ENCODE measurements around the gene LEF1.

LEF1 gene

DNA sequence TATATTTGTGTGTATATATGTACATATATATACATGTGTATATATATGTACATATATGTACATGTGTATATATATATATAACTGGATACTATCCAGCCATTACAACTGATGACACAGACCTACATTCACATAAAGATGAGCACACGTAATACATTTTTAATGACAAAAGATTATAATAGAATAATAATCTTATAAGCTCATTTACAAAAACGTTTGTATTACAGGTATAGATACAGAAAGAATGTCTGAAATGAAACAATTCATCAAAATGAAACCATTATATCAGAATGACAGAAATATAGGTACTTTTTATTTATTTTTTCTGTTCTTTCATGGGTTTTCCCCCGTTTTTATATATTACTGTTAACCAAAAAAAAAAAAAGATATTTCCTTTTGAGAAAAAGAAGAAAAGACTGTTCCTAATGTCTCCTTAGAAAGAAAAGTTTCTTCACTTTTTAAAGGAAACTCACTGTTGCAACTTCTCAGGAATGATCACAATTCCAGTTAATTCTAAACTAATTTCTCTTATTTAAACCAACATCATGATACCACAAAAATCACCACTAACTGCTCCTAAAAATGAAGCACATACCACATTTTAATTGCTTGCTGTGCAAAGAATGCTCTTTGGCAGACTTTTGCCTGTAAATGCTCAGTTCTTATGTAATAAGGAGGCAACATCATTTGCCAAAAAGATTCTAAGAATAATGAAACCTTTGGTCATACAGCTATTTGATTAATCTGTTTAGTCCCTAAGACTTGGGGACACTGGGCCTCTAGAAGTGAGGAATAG lies 18.9 kb downstream of the LEF1 start:
- Histone ChIP-seq H3K9ac (no peak overlapping the region), H3K27ac (no peak overlapping the region), H3K36me3 (ENCODE audit: insufficient read depth) (no peaks in the 10 kb centered on the region), H3K4me3 (IDR thresholded peaks at IDR 0.05; ENCODE audit: insufficient read depth, low read depth, low read length) (no peak overlapping the region), H3K27me3 (ENCODE audit: insufficient read depth, low read depth) (no peaks in the 10 kb centered on the region), H2AFZ (ENCODE audit: low read depth) (no peak overlapping the region), H3K4me1 (ENCODE audit: low read depth, poor library complexity, severe bottlenecking) (peaks cover 38% of the 10 kb centered on the region), H3K4me2 (no peak overlapping the region), H3K79me2 (ENCODE audit: insufficient read depth, low read depth) (no peaks in the 10 kb centered on the region), H4K20me1 (ENCODE audit: insufficient read depth) (no peaks in the 10 kb centered on the region)
- TF ChIP-seq, protein P1, sequence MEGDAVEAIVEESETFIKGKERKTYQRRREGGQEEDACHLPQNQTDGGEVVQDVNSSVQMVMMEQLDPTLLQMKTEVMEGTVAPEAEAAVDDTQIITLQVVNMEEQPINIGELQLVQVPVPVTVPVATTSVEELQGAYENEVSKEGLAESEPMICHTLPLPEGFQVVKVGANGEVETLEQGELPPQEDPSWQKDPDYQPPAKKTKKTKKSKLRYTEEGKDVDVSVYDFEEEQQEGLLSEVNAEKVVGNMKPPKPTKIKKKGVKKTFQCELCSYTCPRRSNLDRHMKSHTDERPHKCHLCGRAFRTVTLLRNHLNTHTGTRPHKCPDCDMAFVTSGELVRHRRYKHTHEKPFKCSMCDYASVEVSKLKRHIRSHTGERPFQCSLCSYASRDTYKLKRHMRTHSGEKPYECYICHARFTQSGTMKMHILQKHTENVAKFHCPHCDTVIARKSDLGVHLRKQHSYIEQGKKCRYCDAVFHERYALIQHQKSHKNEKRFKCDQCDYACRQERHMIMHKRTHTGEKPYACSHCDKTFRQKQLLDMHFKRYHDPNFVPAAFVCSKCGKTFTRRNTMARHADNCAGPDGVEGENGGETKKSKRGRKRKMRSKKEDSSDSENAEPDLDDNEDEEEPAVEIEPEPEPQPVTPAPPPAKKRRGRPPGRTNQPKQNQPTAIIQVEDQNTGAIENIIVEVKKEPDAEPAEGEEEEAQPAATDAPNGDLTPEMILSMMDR (conservative IDR thresholded peaks at IDR 0.05; ENCODE audit: low read depth, low read length) = no peak

DNA sequence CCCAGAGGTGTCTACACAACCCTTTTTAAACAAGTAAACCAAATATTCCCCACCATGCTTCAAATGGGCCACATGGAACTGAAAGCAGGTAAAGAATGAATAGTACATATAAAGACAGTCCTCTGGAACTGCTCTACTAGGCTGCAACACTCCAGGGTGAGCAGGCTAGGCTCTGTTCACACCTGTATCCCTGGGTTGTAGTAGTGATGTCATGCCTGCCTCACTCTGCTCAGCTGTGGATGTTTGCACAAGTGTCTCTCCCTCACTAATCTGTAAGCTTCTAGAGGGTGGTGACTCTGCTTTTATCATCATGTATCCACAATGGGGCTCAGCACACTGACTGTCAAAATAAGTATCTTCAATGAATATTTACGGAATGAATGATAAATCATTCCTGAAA lies 20.4 kb downstream of the LEF1 start:
- H3K4me1 ChIP-seq (ENCODE audit: low read depth, poor library complexity, severe bottlenecking) = peaks cover 53% of the 10 kb centered on the region
- no peak overlapping the region for H2AFZ ChIP-seq (ENCODE audit: low read depth)
- H3K36me3 ChIP-seq (ENCODE audit: insufficient read depth) = no peaks in the 10 kb centered on the region
- H3K4me2 ChIP-seq = no peak overlapping the region
- no peak overlapping the region for H3K9ac ChIP-seq
- H3K79me2 ChIP-seq (ENCODE audit: insufficient read depth, low read depth) = no peaks in the 10 kb centered on the region
- H3K27ac ChIP-seq = no peak overlapping the region
- TF ChIP-seq, protein P1 (conservative IDR thresholded peaks at IDR 0.05; ENCODE audit: low read depth, low read length) = no peak
- no peaks in the 10 kb centered on the region for H3K27me3 ChIP-seq (ENCODE audit: insufficient read depth, low read depth)
- H4K20me1 ChIP-seq (ENCODE audit: insufficient read depth) = no peaks in the 10 kb centered on the region
- no peak overlapping the region for H3K4me3 ChIP-seq (IDR thresholded peaks at IDR 0.05; ENCODE audit: insufficient read depth, low read depth, low read length)

DNA sequence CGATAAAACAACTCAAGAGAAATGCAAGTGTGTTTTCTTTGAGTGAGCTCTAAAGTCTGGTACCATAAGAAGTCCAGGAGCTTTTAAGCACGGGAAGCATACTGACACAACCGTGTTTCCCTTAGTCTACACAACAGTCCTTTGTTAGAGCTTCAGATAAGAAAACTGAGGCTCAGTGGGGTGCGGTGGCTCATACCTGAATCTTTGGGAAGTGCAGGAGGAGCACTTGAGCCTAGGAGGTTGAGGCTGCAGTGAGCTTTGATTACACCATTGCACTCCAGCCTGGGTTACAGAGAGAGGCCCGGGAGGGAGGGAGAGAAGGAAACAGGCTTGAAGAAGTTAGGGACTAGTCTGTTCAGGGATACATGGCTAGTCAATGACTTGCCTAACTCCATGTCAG lies 21.9 kb downstream of the LEF1 start:
- Histone ChIP-seq H2AFZ (ENCODE audit: low read depth) (no peak overlapping the region), H3K79me2 (ENCODE audit: insufficient read depth, low read depth) (no peaks in the 10 kb centered on the region), H3K36me3 (ENCODE audit: insufficient read depth) (no peaks in the 10 kb centered on the region), H3K4me3 (IDR thresholded peaks at IDR 0.05; ENCODE audit: insufficient read depth, low read depth, low read length) (no peak overlapping the region), H3K27me3 (ENCODE audit: insufficient read depth, low read depth) (no peaks in the 10 kb centered on the region), H3K4me1 (ENCODE audit: low read depth, poor library complexity, severe bottlenecking) (peaks cover 58% of the 10 kb centered on the region), H3K9ac (no peak overlapping the region), H4K20me1 (ENCODE audit: insufficient read depth) (no peaks in the 10 kb centered on the region), H3K4me2 (no peak overlapping the region), H3K27ac (no peak overlapping the region)
- TF ChIP-seq, protein P1 (conservative IDR thresholded peaks at IDR 0.05; ENCODE audit: low read depth, low read length) = no peak

DNA sequence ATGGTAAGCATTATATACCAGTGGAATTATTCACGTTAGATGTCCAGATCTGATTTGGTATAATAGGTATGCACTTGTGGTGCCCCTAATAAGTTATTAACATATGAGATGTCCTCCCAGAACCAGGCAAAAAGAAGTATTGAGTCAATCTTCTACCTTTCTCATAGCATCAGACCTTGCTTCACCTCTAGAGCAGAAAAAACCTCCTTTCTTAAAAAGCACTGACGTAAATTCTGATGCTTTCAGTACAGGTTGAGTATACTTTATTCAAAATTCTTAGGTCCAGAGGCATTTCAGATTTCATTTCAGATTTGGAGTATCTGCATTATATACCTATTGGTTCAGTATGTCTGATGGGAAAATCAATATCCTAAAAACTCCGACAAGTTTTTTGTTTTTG lies 22.4 kb downstream of the LEF1 start:
- H4K20me1 ChIP-seq (ENCODE audit: insufficient read depth) = no peaks in the 10 kb centered on the region
- no peak overlapping the region for H3K9ac ChIP-seq
- no peaks in the 10 kb centered on the region for H3K27me3 ChIP-seq (ENCODE audit: insufficient read depth, low read depth)
- TF ChIP-seq, protein P1 (conservative IDR thresholded peaks at IDR 0.05; ENCODE audit: low read depth, low read length) = no peak
- H3K27ac ChIP-seq = no peak overlapping the region
- H2AFZ ChIP-seq (ENCODE audit: low read depth) = no peak overlapping the region
- H3K4me1 ChIP-seq (ENCODE audit: low read depth, poor library complexity, severe bottlenecking) = peaks cover 58% of the 10 kb centered on the region
- no peak overlapping the region for H3K4me3 ChIP-seq (IDR thresholded peaks at IDR 0.05; ENCODE audit: insufficient read depth, low read depth, low read length)
- no peak overlapping the region for H3K4me2 ChIP-seq
- H3K79me2 ChIP-seq (ENCODE audit: insufficient read depth, low read depth) = no peaks in the 10 kb centered on the region
- H3K36me3 ChIP-seq (ENCODE audit: insufficient read depth) = no peaks in the 10 kb centered on the region

Measured in KMS-11 (cell line).